ENCODE data around the gene AAGAB. TPM values are rescaled to one million over a fixed set of nuclear protein-coding genes. Genes with fewer than 3 reads are reported as not detected.
A peak's percentile ranks its signal among the peaks of the same experiment; 100 is the strongest.

AAGAB gene
- total and polyA plus RNA-seq, 12 donors = 12.4 to 63.7 (median 29.2) TPM

GRCh38 chr15:67166280-67167009, 88.0 kb downstream of the AAGAB start:
- no peaks in the 10 kb centered on the region for H3K9me3 ChIP-seq (replicated peaks in 1 of 3)

GRCh38 chr15:67165254-67166253, 88.9 kb downstream of the AAGAB start:
- Histone ChIP-seq H3K4me1 (replicated peaks in 1 of 2) (no peaks in the 10 kb centered on the region), H3K4me3 (no peak overlapping the region), H3K36me3 (replicated peaks in 1 of 2) (peaks cover 0 to 3% of the 10 kb centered on the region in 2 donors), H3K9me3 (replicated peaks in 1 of 3) (no peaks in the 10 kb centered on the region), H3K27me3 (no peaks in the 10 kb centered on the region), H3K27ac (peak overlapping the region in 2 of 5 donors; percentile 18 to 62)
- peak in 1 of 7 donors; percentile 31 for DNase-seq
- intact Hi-C loops (cut with DNase I) = no loop called here
- TF ChIP-seq CTCF (IDR thresholded peaks at IDR 0.05) (no peak), POLR2A (IDR thresholded peaks at IDR 0.05) (no peak)
- 69 to 83% (median 77%) methylated on average over 15 to 34 of the region's 34 CpGs for WGBS, 4 donors

More at GRCh38 chr15:67166280-67167009, 88.0 kb downstream of the AAGAB start:
- DNase-seq = no peak
- H3K27ac ChIP-seq = peak overlapping the region in 1 of 5 donors; percentile 40
- no peak overlapping the region for H3K4me3 ChIP-seq
- no peaks in the 10 kb centered on the region for H3K4me1 ChIP-seq (replicated peaks in 1 of 2)
- peaks cover 0 to 3% of the 10 kb centered on the region in 2 donors for H3K36me3 ChIP-seq (replicated peaks in 1 of 2)
- intact Hi-C loops (cut with DNase I) = no loop called here
- TF ChIP-seq POLR2A (IDR thresholded peaks at IDR 0.05) = no peak
- TF ChIP-seq CTCF (IDR thresholded peaks at IDR 0.05) = no peak
- H3K27me3 ChIP-seq = no peaks in the 10 kb centered on the region
- 85 to 88% (median 88%) methylated on average over 12 to 13 of the region's 13 CpGs for WGBS, 4 donors

GRCh38 chr15:67164811-67165253, 89.6 kb downstream of the AAGAB start:
- Histone ChIP-seq H3K36me3 (replicated peaks in 1 of 2) (peaks cover 0 to 3% of the 10 kb centered on the region in 2 donors), H3K27me3 (no peaks in the 10 kb centered on the region), H3K27ac (peak overlapping the region in 1 of 5 donors; percentile 62), H3K9me3 (replicated peaks in 1 of 3) (no peaks in the 10 kb centered on the region), H3K4me3 (no peak overlapping the region), H3K4me1 (replicated peaks in 1 of 2) (no peaks in the 10 kb centered on the region)
- TF ChIP-seq POLR2A (IDR thresholded peaks at IDR 0.05) (no peak), CTCF (IDR thresholded peaks at IDR 0.05) (no peak)
- no peak for DNase-seq
- intact Hi-C loops (cut with DNase I) = no loop called here
- 76 to 88% (median 80%) methylated on average over 8 to 17 of the region's 17 CpGs for WGBS, 4 donors

- 69 to 84% (median 74%) methylated on average over 5 of the region's 5 CpGs for WGBS, 4 donors
- Histone ChIP-seq H3K27me3 (no peaks in the 10 kb centered on the region), H3K36me3 (replicated peaks in 1 of 2) (peaks cover 0 to 3% of the 10 kb centered on the region in 2 donors), H3K9me3 (replicated peaks in 1 of 3) (no peaks in the 10 kb centered on the region), H3K27ac (peak overlapping the region in 1 of 5 donors; percentile 62), H3K4me3 (no peak overlapping the region), H3K4me1 (replicated peaks in 1 of 2) (no peaks in the 10 kb centered on the region)
- intact Hi-C loops (cut with DNase I) = no loop called here
- no peak for DNase-seq
- no peak for TF ChIP-seq POLR2A (IDR thresholded peaks at IDR 0.05)
- no peak for TF ChIP-seq CTCF (IDR thresholded peaks at IDR 0.05)
These were observed 90.1 kb downstream of the AAGAB start for GRCh38 chr15:67164401-67164791.
